ENCODE measurements around the gene NAPEPLD.
"Not testable (repeated sequence)": the region's sequence is repeated elsewhere in the genome, so short reads cannot be mapped to it uniquely, and the experiment has no call there.

DNA sequence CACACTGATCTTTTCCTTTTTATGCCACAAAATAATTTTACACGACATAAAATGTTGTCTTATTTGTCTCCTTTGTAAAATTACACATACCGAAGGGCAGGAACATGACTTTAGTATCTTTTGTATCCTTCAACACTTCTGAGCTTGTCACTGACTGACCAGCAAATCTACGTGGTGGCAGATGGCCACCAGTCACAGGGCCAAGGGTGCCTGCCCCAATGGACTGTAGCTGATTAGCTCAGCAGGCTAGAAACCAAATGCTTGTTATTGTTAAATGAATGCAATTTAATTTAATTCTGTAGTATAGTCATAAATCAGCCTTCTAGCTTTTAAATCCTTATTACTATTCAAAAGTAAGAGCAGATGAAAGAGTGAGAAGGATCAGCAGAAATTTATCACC, 49.2 kb upstream of the NAPEPLD start:
- TF ChIP-seq CTCF, POLR2A (IDR thresholded peaks at IDR 0.05): not testable (repeated sequence)
